NT2/D1 (cell line): ENCODE results near the gene AHNAK.
A peak's percentile ranks its signal among the peaks of the same experiment; 100 is the strongest.

Experiments used
- DNase-seq: peaks from one replicate; pipeline ENCODE4 v3.0.0-alpha.2; 2011; ENCODE audit warnings: low read depth, low spot score
- H3K27me3 ChIP-seq: 2 replicates; pipeline ENCODE4 v1.6.0; 2011; ENCODE audit warnings: mild to moderate bottlenecking; ENCODE audit not compliant: insufficient read length, insufficient read depth
- H3K36me3 ChIP-seq: 2 replicates; pipeline ENCODE4 v1.6.1; 2011; ENCODE audit warnings: mild to moderate bottlenecking, low read length, mixed read lengths; ENCODE audit not compliant: insufficient read depth, insufficient read length
- H3K4me1 ChIP-seq: 2 replicates; pipeline ENCODE4 v1.5.1; 2011; ENCODE audit not compliant: insufficient read depth, insufficient read length
- H3K4me3 ChIP-seq: 2 replicates; pipeline ENCODE4 v1.5.1; 2011; ENCODE audit warnings: low read depth; ENCODE audit not compliant: insufficient read length
- H3K9ac ChIP-seq: 2 replicates; pipeline ENCODE4 v1.6.0; 2011; ENCODE audit warnings: low read depth; ENCODE audit not compliant: insufficient read length
- H3K9me3 ChIP-seq: 2 replicates; pipeline ENCODE4 v1.5.1; 2011; ENCODE audit warnings: mild to moderate bottlenecking, low read length; ENCODE audit not compliant: insufficient read depth
- SUZ12 ChIP-seq: IDR thresholded peaks from 2 replicates; pipeline ENCODE4 v1.6.1; 2011; ENCODE audit not compliant: insufficient read length, insufficient read depth; ENCODE audit errors: extremely low read depth
- YY1 ChIP-seq: IDR thresholded peaks from 2 replicates; pipeline ENCODE4 v1.6.1; 2011; ENCODE audit not compliant: insufficient read length, insufficient read depth
- ZNF274 ChIP-seq: IDR thresholded peaks from 2 replicates; pipeline ENCODE4 v1.6.1; 2011; ENCODE audit warnings: mild to moderate bottlenecking, low read depth, low read length

Gene AHNAK

GRCh38 chr11:62532096-62532495, 14.5 kb downstream of the AHNAK start:
- H3K4me3 ChIP-seq: no peak overlapping the region
- peaks cover 95% of the 10 kb centered on the region for H3K36me3 ChIP-seq
- TF ChIP-seq SUZ12 (no peak), ZNF274 (no peak), YY1 (no peak)
- no peaks in the 10 kb centered on the region for H3K9me3 ChIP-seq
- DNase-seq: no peak
- no peak overlapping the region for H3K9ac ChIP-seq
- no peaks in the 10 kb centered on the region for H3K4me1 ChIP-seq
- H3K27me3 ChIP-seq: no peaks in the 10 kb centered on the region

DNA sequence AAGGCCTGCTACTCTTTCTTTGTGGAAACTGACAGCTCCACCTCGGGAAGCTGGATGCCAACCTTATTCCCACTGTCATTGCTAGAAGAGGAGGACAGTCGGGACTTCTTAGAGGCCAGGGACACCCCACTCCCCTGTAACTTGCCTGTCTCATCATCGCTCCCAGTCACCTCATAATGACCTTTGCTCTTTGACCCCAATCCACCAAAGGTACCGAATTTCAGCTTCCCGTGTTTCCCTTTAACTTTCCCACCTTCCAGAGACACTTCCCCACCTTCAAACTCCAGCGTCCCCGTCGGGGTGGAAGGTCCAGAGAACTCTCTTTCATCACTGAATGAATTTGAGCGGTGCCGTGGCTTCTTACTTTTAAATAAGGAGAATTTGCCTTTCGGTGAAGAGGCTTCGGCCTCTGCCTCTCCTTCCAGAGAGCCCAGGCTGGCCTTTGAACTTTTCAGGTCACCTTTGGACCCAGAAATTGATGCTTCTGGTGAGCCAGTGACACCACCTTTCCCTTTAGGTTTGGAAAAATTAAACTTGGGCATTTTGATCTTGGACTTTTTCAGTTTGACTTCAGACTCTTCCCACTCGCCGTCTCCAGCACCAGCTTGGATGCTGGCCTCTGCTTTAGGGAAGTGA, 29.8 kb downstream of the AHNAK start:
- Histone ChIP-seq H3K36me3 (peaks cover 75% of the 10 kb centered on the region), H3K4me3 (no peak overlapping the region)
- DNase-seq: no peak

GRCh38 chr11:62514151-62514550, 32.5 kb downstream of the AHNAK start:
- Histone ChIP-seq H3K4me1 (peaks cover 4% of the 10 kb centered on the region), H3K36me3 (peaks cover 48% of the 10 kb centered on the region), H3K27me3 (no peaks in the 10 kb centered on the region), H3K9ac (no peak overlapping the region), H3K4me3 (no peak overlapping the region), H3K9me3 (no peaks in the 10 kb centered on the region)
- TF ChIP-seq ZNF274 (no peak), YY1 (no peak), SUZ12 (no peak)
- DNase-seq: no peak

More for the DNA sequence above, 29.8 kb downstream of the AHNAK start:
- H3K27me3 ChIP-seq: no peaks in the 10 kb centered on the region
- TF ChIP-seq SUZ12 (no peak), YY1 (no peak), ZNF274 (no peak)
- no peaks in the 10 kb centered on the region for H3K9me3 ChIP-seq
- H3K9ac ChIP-seq: no peak overlapping the region
- peaks cover 4% of the 10 kb centered on the region for H3K4me1 ChIP-seq

- Histone ChIP-seq H3K9ac (no peak overlapping the region), H3K9me3 (no peaks in the 10 kb centered on the region), H3K27me3 (no peaks in the 10 kb centered on the region), H3K36me3 (peaks cover 43% of the 10 kb centered on the region), H3K4me1 (peaks cover 4% of the 10 kb centered on the region), H3K4me3 (no peak overlapping the region)
- no peak for DNase-seq
- TF ChIP-seq ZNF274: no peak
- no peak for TF ChIP-seq SUZ12
- TF ChIP-seq YY1: no peak
These were observed 33.0 kb downstream of the AHNAK start for GRCh38 chr11:62513626-62514025.

- no peak for TF ChIP-seq SUZ12
- no peak for TF ChIP-seq YY1
- no peak for TF ChIP-seq ZNF274
- no peak for DNase-seq
- Histone ChIP-seq H3K9ac (no peak overlapping the region), H3K27me3 (no peaks in the 10 kb centered on the region), H3K4me3 (no peak overlapping the region), H3K36me3 (peaks cover 36% of the 10 kb centered on the region), H3K4me1 (peaks cover 4% of the 10 kb centered on the region), H3K9me3 (no peaks in the 10 kb centered on the region)
These were observed 33.6 kb downstream of the AHNAK start for GRCh38 chr11:62512961-62513360.

- Histone ChIP-seq H3K36me3 (no peaks in the 10 kb centered on the region), H3K9me3 (no peaks in the 10 kb centered on the region), H3K9ac (peak overlapping the region; percentile 52), H3K4me1 (peaks cover 24% of the 10 kb centered on the region), H3K4me3 (no peak overlapping the region), H3K27me3 (no peaks in the 10 kb centered on the region)
- DNase-seq: no peak
- TF ChIP-seq YY1: no peak
- TF ChIP-seq SUZ12: no peak
- TF ChIP-seq ZNF274: no peak
These were observed 38.1 kb downstream of the AHNAK start for GRCh38 chr11:62508336-62509058.

DNA sequence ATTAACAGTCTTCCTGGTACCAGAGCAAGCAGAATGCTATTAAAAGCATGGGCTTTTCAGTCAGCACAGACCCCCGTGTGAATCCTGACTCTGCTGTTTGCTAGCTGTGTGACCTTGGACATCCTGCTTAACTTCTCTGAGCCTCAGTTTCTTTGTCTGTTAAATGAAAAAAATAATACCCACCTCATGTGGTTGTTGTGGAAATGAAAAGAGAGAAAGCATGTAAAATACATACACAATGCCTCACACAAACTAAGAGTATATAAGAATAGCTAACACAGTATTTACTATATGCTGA, 39.5 kb downstream of the AHNAK start:
- Histone ChIP-seq H3K36me3 (no peaks in the 10 kb centered on the region), H3K27me3 (no peaks in the 10 kb centered on the region), H3K9me3 (no peaks in the 10 kb centered on the region), H3K4me1 (peaks cover 23% of the 10 kb centered on the region), H3K9ac (no peak overlapping the region), H3K4me3 (no peak overlapping the region)
- TF ChIP-seq ZNF274 (no peak), SUZ12 (no peak), YY1 (no peak)
- DNase-seq: no peak
